Measurements from ENCODE around the gene TTC23L. TPM values are rescaled to one million over a fixed set of nuclear protein-coding genes. Genes with fewer than 3 reads are reported as not detected.
A peak's percentile ranks its signal among the peaks of the same experiment; 100 is the strongest.

TTC23L gene
- total RNA-seq, 1 experiment from 2014 or later: 0.41 TPM

DNA sequence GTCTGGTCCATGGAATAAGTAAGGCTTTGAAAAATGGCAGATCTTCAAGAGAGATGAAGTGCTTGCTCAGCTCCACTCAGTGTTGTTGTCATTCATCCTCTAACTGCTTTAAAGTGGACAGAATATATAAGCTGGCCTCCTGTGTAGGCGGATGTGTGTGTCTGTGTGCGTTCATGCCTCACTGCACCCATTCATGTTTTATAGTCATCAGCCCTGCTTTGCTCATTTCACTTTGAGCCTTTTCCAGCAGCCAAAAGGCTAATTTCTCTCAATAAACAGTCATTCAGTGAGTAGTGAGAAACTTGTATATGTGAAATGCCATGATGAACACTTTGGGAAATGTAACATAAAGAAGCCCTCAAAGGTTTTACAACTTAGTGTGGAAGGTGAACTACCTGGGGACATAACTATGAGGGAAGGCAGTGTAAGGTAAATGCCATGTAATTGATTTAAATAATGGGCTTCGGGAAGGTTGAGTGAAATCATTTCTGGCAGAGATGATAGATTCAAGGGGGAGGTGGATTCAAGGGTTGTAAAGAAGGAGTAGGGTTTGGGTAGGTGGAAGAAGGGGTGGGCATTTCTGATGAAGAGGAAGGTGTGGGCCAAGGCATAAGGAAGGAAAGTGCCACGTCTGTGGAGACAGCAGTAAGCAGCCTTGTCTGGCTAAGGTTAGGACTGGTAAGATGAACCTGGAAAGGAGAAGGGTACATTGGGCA, 15.7 kb downstream of the TTC23L start:
- intact Hi-C loops (cut with micrococcal nuclease; ENCODE audit: unreplicated experiment): no loop called here
- no peak overlapping the region for H3K4me3 ChIP-seq (ENCODE audit: low read depth, low read length, poor library complexity, severe bottlenecking)
- no TSS peak for BruUV-seq (replicated peaks)
- DNase-seq (ENCODE audit: low spot score): peak; percentile 90
- H3K27me3 ChIP-seq (replicated peaks; ENCODE audit: insufficient read depth, low read depth, low read length, poor library complexity): peaks cover 20% of the 10 kb centered on the region
- CTCF ChIA-PET: no interaction called here
- no peak overlapping the region for H3K27ac ChIP-seq (ENCODE audit: low read depth, low read length, poor library complexity, severe bottlenecking)
- H3K36me3 ChIP-seq (ENCODE audit: insufficient read depth, low read length, poor library complexity, severe bottlenecking): no peaks in the 10 kb centered on the region
- TF ChIP-seq, protein P1, sequence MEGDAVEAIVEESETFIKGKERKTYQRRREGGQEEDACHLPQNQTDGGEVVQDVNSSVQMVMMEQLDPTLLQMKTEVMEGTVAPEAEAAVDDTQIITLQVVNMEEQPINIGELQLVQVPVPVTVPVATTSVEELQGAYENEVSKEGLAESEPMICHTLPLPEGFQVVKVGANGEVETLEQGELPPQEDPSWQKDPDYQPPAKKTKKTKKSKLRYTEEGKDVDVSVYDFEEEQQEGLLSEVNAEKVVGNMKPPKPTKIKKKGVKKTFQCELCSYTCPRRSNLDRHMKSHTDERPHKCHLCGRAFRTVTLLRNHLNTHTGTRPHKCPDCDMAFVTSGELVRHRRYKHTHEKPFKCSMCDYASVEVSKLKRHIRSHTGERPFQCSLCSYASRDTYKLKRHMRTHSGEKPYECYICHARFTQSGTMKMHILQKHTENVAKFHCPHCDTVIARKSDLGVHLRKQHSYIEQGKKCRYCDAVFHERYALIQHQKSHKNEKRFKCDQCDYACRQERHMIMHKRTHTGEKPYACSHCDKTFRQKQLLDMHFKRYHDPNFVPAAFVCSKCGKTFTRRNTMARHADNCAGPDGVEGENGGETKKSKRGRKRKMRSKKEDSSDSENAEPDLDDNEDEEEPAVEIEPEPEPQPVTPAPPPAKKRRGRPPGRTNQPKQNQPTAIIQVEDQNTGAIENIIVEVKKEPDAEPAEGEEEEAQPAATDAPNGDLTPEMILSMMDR (conservative IDR thresholded peaks at IDR 0.05; ENCODE audit: low read depth, low read length): no peak
- TF ChIP-seq EZH2 (IDR thresholded peaks at IDR 0.05; ENCODE audit: borderline replicate concordance, low read depth, low read length, poor library complexity, severe bottlenecking): no peak
- H3K9me3 ChIP-seq (ENCODE audit: low read depth, low read length, poor library complexity, severe bottlenecking): no peaks in the 10 kb centered on the region
- peaks cover 16% of the 10 kb centered on the region for H3K4me1 ChIP-seq (ENCODE audit: insufficient read depth, low read length, poor library complexity, severe bottlenecking)
- POLR2A ChIA-PET (ENCODE audit: low non-redundant PET): no interaction called here

DNA sequence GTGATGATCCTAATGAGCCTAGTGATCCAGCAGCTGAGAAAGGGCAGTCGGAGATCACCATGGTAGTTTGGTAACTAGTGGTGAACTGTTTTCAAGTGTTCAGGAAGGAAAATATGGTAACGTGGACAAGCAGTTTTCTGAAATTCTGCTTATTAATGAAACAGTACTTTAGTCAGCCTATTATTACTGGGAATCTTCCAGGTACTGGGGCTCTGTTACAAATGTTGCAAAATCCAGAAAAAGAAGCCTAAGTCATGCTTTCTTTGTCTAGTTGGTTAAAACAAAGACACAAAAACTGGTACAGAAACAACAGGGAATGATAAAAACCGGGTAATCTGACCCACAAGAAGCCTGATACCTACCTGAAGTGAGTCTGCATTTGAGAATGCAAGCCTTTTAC, 18.2 kb downstream of the TTC23L start:
- intact Hi-C loops (cut with micrococcal nuclease; ENCODE audit: unreplicated experiment): no loop called here
- no peak for DNase-seq (ENCODE audit: low spot score)
- H3K27me3 ChIP-seq (replicated peaks; ENCODE audit: insufficient read depth, low read depth, low read length, poor library complexity): peaks cover 20% of the 10 kb centered on the region
- BruUV-seq (replicated peaks): no TSS peak
- H3K4me1 ChIP-seq (ENCODE audit: insufficient read depth, low read length, poor library complexity, severe bottlenecking): peaks cover 16% of the 10 kb centered on the region
- H3K9me3 ChIP-seq (ENCODE audit: low read depth, low read length, poor library complexity, severe bottlenecking): no peaks in the 10 kb centered on the region
- ChIA-PET CTCF (no interaction called here), POLR2A (ENCODE audit: low non-redundant PET) (no interaction called here)
- no peak overlapping the region for H3K4me3 ChIP-seq (ENCODE audit: low read depth, low read length, poor library complexity, severe bottlenecking)
- no peak overlapping the region for H3K27ac ChIP-seq (ENCODE audit: low read depth, low read length, poor library complexity, severe bottlenecking)
- TF ChIP-seq, protein P1 (conservative IDR thresholded peaks at IDR 0.05; ENCODE audit: low read depth, low read length): no peak
- TF ChIP-seq EZH2 (IDR thresholded peaks at IDR 0.05; ENCODE audit: borderline replicate concordance, low read depth, low read length, poor library complexity, severe bottlenecking): no peak
- no peaks in the 10 kb centered on the region for H3K36me3 ChIP-seq (ENCODE audit: insufficient read depth, low read length, poor library complexity, severe bottlenecking)

DNA sequence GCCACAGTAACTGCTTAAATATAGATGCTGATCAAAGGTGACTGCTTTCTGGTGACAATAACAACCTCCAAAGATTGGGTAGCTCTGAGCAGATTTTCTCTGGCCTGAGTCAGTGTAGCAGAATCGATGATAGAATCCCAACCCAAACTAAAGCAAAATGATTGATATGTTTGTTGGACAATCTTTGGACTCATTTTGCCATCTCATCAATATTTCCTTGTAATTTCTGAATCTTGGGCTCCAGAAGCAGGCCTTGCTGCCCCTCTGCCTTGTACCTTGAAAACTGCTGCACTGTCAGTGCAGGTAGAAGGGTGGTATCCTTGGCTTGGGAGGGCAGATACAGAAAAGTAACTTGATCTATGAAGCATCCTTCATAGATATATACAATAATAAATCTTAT, 18.9 kb downstream of the TTC23L start:
- H3K4me3 ChIP-seq (ENCODE audit: low read depth, low read length, poor library complexity, severe bottlenecking): no peak overlapping the region
- ChIA-PET POLR2A (ENCODE audit: low non-redundant PET) (interaction anchor here (0.7 kb wide), 1 partner anchor 18 kb away, joined by 5 read pairs; no protein-coding TSS in a partner anchor), CTCF (no interaction called here)
- H3K27me3 ChIP-seq (replicated peaks; ENCODE audit: insufficient read depth, low read depth, low read length, poor library complexity): peaks cover 20% of the 10 kb centered on the region
- intact Hi-C loops (cut with micrococcal nuclease; ENCODE audit: unreplicated experiment): no loop called here
- no peak for DNase-seq (ENCODE audit: low spot score)
- no peaks in the 10 kb centered on the region for H3K9me3 ChIP-seq (ENCODE audit: low read depth, low read length, poor library complexity, severe bottlenecking)
- no peak for TF ChIP-seq EZH2 (IDR thresholded peaks at IDR 0.05; ENCODE audit: borderline replicate concordance, low read depth, low read length, poor library complexity, severe bottlenecking)
- TF ChIP-seq, protein P1 (conservative IDR thresholded peaks at IDR 0.05; ENCODE audit: low read depth, low read length): no peak
- H3K27ac ChIP-seq (ENCODE audit: low read depth, low read length, poor library complexity, severe bottlenecking): no peak overlapping the region
- H3K4me1 ChIP-seq (ENCODE audit: insufficient read depth, low read length, poor library complexity, severe bottlenecking): peaks cover 16% of the 10 kb centered on the region
- BruUV-seq (replicated peaks): no TSS peak
- H3K36me3 ChIP-seq (ENCODE audit: insufficient read depth, low read length, poor library complexity, severe bottlenecking): no peaks in the 10 kb centered on the region
